Nucleus accumbens (tissue), 56 donors: ENCODE measurements around the gene LRGUK.
A peak's percentile ranks its signal among the peaks of the same experiment; 100 is the strongest.
"Not testable (repeated sequence)": the region's sequence is repeated elsewhere in the genome, so short reads cannot be mapped to it uniquely, and the experiment has no call there.

ENCODE experiments used
- DNase-seq, 56 donors: peaks; one replicate each; lab custom pipeline; 2025; lab: John Stamatoyannopoulos, UW

LRGUK gene

GRCh38 chr7:134126966-134127848 lies at the start of gene LRGUK:
Gene LRGUK, plus strand, starts transcription at chr7:134127340. Its CDS starts 28 bp downstream, at chr7:134127368.
- peak in 55 of 56 donors; percentile 29 to 91 (median 74) for DNase-seq

- DNase-seq, result not testable (repeated sequence)
Measured at GRCh38 chr7:134077560-134077959, 49.6 kb upstream of the LRGUK start.

DNA sequence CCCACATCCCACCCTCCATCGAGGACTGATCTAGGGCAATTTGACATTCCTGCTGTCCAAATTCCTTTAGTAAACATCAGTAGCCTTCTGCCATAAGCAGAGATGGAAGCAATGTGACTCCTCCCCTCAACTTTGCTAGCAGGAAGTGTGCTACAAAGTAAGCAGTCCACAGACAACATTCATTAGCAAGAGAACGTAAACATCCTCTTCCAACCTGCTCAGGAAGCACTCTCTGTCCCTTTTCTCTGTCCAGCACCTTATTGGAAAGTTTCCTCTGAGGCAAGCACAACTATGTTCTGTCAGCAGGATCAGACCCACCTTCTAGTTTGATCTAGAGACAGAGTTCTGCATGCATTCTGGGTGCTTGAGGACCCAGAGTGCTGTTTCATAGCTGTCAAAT lies 48.1 kb upstream of the LRGUK start:
- no peak for DNase-seq

DNA sequence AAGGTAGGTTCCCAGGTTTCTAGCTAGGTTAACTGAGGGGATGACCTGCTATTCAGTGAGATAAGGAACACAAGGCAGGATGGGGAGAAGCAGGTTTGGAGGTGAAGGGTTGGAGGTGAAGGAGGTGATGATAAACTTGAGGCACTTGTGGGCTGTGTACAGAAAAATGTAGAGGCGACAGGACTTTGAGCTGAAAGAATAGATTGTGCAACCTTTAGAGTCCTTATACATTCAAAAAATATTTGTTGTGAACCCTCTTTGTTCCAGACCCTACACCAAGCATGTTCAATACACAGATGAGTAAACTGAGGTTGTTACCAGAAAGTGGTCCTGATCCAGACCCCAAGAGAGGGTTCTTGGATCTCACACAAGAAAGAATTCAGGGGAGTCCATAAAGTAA lies 45.4 kb upstream of the LRGUK start:
- DNase-seq, result no peak

DNA sequence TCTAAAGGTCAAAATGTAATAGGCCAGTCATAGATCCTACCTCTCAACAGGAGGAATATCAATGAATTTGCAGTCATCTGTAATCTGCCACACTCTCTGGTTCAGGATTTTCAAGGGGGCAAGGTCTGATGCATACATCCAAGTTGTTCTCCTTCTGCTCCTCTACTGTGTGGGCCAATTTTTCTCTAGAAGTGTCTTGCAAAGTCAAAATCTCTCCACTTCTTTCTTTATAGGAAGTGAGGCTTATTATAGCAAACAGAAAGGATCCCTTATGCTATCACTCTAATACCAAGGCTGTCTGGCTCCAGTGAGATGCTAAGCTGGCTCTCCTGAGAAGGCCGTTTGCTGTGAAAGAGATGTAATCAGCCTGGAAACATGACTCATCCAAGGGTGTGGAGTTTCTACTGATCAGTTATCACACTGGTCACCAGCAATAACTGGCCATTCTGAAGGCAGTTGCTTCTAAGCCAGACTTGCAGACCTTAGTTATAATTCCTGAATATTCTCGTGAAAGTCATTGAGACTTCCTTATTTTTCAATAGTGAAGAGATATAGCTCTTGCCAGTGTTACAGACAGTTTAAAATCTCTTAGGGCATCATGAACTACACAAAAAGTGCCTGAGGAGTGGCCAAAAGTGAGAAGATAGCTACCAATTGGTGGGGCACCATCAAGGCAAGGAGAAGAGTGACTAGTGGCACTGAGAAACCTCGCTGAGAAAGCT lies 43.2 kb upstream of the LRGUK start:
- DNase-seq, result no peak

GRCh38 chr7:134084488-134085144 lies 42.5 kb upstream of the LRGUK start:
- no peak for DNase-seq

DNA sequence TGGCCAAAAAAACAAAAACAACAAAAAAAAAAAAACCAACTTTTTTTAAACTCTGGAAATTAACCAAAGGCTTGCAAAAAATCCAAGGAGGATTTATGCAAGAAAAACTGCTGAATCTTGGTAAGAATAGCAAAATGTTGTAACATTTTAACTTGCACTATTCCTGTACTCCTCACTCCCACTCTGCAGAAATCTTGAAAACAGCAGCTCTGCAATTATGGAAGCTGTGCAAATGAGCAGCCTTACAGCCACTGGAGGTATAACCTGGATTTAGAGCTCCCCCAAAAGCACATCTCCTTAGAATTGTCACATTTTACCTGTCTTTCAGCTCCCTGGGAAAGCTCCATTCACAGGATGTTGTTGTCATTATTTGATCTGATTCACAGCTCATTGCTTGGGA lies 41.8 kb upstream of the LRGUK start:
- DNase-seq, result peak in 16 of 56 donors; percentile 3 to 66 (median 13)

DNA sequence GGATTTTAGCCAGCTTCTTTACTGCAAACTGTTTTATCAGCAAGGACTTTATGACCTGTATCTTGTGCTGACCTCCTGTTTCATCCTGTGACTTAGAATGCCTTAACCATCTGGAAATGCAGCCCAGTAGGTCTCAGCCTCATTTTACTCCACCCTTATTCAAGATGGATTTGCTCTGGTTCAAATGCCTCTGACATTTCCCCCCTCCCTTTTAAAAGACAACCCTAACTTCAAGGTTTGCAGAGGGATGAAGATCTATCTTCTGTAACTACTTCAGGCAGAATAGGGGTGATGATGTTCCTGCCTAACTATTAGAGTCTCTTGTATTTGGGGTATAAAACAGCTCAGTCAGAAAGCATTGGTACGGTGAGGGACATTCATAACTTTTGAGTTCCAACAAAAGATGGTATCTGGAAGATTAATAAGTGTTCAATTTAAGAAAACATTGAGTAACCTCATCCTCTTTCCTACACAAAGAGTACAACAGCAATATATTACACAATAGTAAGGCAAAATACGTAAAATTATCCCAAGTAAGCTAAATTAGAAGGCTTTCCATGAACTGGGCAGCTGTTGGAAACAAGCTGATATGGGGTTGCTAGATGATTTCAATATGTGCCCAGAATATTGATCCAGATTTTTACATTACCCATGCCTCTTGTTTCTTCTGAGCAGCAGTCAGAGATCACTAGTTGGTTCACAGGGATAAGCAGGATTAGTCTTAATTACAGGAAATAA lies 40.0 kb upstream of the LRGUK start:
- DNase-seq, result no peak

DNA sequence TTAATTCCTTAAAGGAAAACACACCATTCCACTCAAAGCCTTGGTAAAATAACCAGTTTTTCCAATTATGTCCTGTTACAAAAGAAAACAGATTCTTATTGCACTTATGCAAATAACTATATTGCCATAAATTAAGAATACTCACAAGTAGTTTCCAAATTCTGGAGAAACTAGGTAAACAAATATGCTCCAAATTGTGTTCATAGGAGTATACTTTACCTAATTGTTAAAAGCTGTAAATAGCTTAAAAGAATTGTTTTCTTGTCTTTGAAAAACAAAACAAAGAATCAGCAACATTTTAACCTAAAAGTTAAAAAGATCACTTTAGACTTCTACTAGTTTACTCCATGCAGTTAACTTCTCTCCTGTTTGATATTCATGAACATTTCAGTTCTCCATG lies 38.9 kb upstream of the LRGUK start:
- no peak for DNase-seq

DNA sequence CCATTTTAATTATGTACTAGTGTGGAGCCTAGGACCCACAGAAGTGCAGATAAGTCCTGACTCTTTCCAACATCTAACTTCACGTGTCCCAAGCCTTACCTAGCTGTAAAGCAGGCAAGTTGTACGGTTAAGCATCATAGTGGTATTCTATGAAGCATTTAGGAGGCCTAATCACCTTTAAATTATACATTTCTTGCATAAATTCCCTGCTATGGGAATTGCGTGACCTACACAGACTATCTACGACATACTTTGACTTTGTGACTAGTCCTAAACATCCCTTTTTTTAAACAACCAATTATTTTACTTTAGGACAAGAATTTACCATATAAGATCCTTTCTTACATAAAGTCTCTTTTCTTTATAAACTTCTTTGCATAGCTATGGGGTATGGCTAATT lies 37.7 kb upstream of the LRGUK start:
- DNase-seq, result no peak

- no peak for DNase-seq
Measured at GRCh38 chr7:134098072-134098471, 29.1 kb upstream of the LRGUK start.

- no peak for DNase-seq
Measured at GRCh38 chr7:134101716-134102115, 25.4 kb upstream of the LRGUK start.

DNA sequence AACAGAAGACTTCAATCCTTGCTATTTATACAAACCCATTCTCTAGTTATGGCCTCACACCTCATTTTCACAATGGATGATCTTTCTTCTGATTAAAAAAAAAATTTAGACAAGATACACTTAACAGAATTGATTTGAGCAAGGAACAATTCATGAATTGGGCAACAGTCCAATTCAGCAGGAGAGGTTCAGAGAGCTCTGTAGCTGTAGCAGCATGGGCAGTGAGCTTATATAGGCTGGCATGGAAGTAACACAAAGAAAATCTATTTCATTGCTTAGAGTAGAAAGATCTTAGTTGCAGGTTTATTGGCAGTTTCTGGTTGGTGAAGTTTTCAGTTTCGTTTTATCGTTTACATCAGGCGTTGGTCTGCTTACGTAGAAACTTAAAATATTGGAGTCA lies 23.0 kb upstream of the LRGUK start:
- DNase-seq, result no peak

DNA sequence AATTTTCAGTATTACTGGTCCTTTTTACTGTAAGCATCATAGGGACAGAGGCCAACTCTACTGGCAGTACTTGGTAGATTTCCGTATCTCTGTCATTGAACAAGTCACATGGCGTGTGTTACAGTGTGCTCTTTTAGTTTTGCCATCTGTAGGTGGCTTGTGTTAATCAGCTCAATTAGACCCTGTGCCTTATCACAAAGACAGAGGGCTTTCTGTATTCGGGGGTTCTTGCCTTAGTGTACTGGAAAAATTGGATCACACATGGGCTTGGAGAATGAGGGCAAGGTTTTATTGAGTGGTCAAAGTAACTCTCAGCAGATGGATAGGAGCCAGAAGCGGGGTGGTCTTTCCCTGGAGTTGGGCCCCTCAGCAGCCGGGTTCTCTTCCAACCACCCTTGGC lies 21.3 kb upstream of the LRGUK start:
- DNase-seq, result peak in 1 of 56 donors; percentile 3

- no peak for DNase-seq
Measured at GRCh38 chr7:134108802-134109201, 18.3 kb upstream of the LRGUK start.

- no peak for DNase-seq
Measured at GRCh38 chr7:134113655-134114054, 13.5 kb upstream of the LRGUK start.

GRCh38 chr7:134114992-134115391 lies 12.1 kb upstream of the LRGUK start:
- DNase-seq, result no peak

DNA sequence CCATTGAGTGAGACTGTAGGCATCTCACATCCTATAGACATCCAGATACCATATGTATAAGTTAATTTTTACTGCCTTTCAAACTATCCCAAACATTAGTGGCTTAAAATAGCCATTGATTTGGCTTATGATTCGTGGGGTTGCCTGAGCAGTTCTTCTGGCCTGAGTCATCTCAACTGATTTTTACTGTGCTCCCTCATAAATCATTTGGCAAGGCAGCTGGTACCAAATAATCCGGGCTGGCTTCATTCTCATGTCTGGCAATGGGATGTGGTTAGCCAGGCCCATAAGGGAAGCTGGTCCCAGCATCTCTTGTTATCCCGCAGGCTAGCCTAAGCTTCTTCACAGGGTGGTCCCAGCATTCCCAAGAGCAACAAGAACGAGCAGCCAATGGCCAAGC lies 6.7 kb upstream of the LRGUK start:
- no peak for DNase-seq

DNA sequence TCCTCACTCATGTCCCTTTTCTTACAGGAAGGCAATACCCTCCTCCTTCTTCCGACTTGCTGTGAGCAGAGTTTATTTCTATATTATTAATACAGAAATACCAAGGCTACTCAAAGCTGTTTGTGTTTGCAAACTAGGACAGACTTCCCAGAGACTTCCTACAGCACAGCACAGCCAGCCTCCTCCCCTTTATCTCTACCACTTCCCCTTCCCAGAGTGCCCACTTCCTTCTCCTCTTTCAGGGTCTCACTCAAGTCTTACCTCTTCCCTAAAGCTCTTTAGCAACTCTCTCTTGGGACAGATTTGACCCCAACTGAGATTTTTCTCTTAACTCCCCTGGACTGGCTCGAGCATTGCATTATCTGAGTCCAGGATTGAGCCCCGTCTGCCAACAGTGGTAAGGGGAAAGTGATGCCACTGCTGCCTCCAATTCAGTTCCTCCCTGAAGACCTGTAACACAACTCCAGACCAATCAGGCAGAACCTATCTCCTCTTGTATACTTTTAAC lies 5.5 kb upstream of the LRGUK start:
- DNase-seq, result no peak

DNA sequence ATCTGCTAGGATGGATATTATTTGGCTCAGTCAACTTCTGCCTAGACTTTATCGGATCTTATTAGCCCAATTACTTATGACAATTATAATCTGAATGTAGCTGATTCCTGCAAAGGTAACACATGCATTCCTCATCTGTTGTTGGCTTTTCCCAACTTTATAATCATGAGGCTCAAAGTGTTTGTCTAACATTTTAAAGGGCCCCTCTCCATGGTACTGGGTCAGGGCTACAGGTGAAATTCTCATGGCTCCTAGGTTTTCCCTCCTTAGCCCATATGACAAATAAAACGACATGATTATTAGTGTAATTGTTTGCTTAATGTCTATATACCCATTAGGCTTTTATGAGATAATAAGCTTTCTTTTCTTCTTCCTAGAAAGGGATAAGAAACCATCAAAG lies 4.2 kb upstream of the LRGUK start:
- DNase-seq, result no peak
